ENCODE data around the gene ADAM22. TPM values are rescaled to one million over a fixed set of nuclear protein-coding genes. Genes with fewer than 3 reads are reported as not detected.

ADAM22 gene
- total and polyA plus RNA-seq, 2 of the 4 experiments (the other 2 are of a cell fraction) = 0.03 to 0.18 TPM

- H3K9me3 ChIP-seq (ENCODE audit: control insufficient read depth, insufficient read depth, low read length) = no peaks in the 10 kb centered on the region
- TF ChIP-seq USF2 (IDR thresholded peaks at IDR 0.05; ENCODE audit: low read depth, low read length) (no peak), RFX5 (IDR thresholded peaks at IDR 0.05; ENCODE audit: low read depth, low read length) (no peak)
- H2AK9ac ChIP-seq (replicated peaks; ENCODE audit: low read depth, low read length, poor library complexity) = no peak overlapping the region
- H3K4ac ChIP-seq (ENCODE audit: low read depth, low read length) = no peak overlapping the region
- no peak overlapping the region for H3K23ac ChIP-seq (ENCODE audit: low read depth, low read length)
- no peak overlapping the region for H2AK5ac ChIP-seq (ENCODE audit: low read depth, low read length)
- H3K4me1 ChIP-seq (ENCODE audit: control insufficient read depth, insufficient read depth, low read length) = no peaks in the 10 kb centered on the region
- DNase-seq = no peak
- no peak overlapping the region for H3K14ac ChIP-seq (replicated peaks; ENCODE audit: low read depth, low read length)
- H3K4me2 ChIP-seq (ENCODE audit: low read depth, low read length) = no peak overlapping the region
- no peak overlapping the region for H3K4me3 ChIP-seq (ENCODE audit: insufficient read depth, low read depth, low read length)
- no peak overlapping the region for H3K56ac ChIP-seq (ENCODE audit: extremely low read depth, insufficient read depth, low read length)
- no peak overlapping the region for H2BK15ac ChIP-seq (ENCODE audit: low read depth, low read length)
- no CpG with 5 or more reads among the region's 1 CpG for WGBS, 2 experiments (ENCODE audit: extremely low coverage in 2 of 2, insufficient read length in 1 of 2)
- no peaks in the 10 kb centered on the region for H3K79me1 ChIP-seq (ENCODE audit: low read depth in 1 of 2, low read length in 2 of 2)
- CTCF ChIA-PET = no interaction called here
- in situ Hi-C loops (cut with MboI; ENCODE audit: low sequenced_read_pairs) = no loop called here
- no peak overlapping the region for H3K9ac ChIP-seq (ENCODE audit: low read depth, low read length)
- no peaks in the 10 kb centered on the region for H4K20me1 ChIP-seq (ENCODE audit: insufficient read depth, low read length)
- dilution Hi-C loops (cut with HindIII; ENCODE audit: low sequenced_read_pairs, unreplicated experiment) = no loop called here
- no peaks in the 10 kb centered on the region for H3K27me3 ChIP-seq (ENCODE audit: control insufficient read depth, insufficient read depth, low read length)
- BruUV-seq (replicated peaks) = no TSS peak
- H3K36me3 ChIP-seq (ENCODE audit: control insufficient read depth, insufficient read depth, low read length) = no peaks in the 10 kb centered on the region
- H3K27ac ChIP-seq (ENCODE audit: insufficient read depth, low read length) = no peak overlapping the region
- no peak overlapping the region for H4K91ac ChIP-seq (ENCODE audit: insufficient read depth, low read depth, low read length)
- no peaks in the 10 kb centered on the region for H3K9me1 ChIP-seq (ENCODE audit: insufficient read depth, low read length)
- H2BK5ac ChIP-seq (ENCODE audit: low read depth, low read length, poor library complexity, severe bottlenecking) = no peak overlapping the region
- H2BK20ac ChIP-seq (ENCODE audit: low read depth, low read length) = no peak overlapping the region
- intact Hi-C loops (cut with micrococcal nuclease) = no loop called here
- ATAC-seq (ENCODE audit: low read depth) = no peak
- H2BK120ac ChIP-seq (ENCODE audit: low read depth, low read length) = no peak overlapping the region
- POLR2A ChIA-PET (ENCODE audit: unreplicated experiment) = no interaction called here
- H3K18ac ChIP-seq (ENCODE audit: low read depth, low read length) = no peak overlapping the region
- no peak overlapping the region for H4K8ac ChIP-seq (ENCODE audit: low read depth in 2 of 2, low read length in 2 of 2)
- H2AFZ ChIP-seq (replicated peaks; ENCODE audit: low read length, poor library complexity) = no peak overlapping the region
- H4K5ac ChIP-seq (ENCODE audit: low read depth, low read length) = no peak overlapping the region
Measured at GRCh38 chr7:88057655-88058054, 123.6 kb downstream of the ADAM22 start.

All from IMR-90 (cell line).